ENCODE data around the gene IFI6.
"Not testable (repeated sequence)": the region's sequence is repeated elsewhere in the genome, so short reads cannot be mapped to it uniquely, and the experiment has no call there.

IFI6 gene

GRCh38 chr1:27633298-27633610, 38.7 kb downstream of the IFI6 start:
- DNase-seq (ENCODE audit: low read depth): no peak
- no peak for TF ChIP-seq CTCF (conservative IDR thresholded peaks at IDR 0.05; ENCODE audit: low read length)
- H3K4me3 ChIP-seq (ENCODE audit: low read length): no peak overlapping the region

- H3K4me3 ChIP-seq (ENCODE audit: low read length): no peak overlapping the region
- no peak for DNase-seq (ENCODE audit: low read depth)
- no peak for TF ChIP-seq CTCF (conservative IDR thresholded peaks at IDR 0.05; ENCODE audit: low read length)
Measured at GRCh38 chr1:27632387-27633297, 39.4 kb downstream of the IFI6 start.

- TF ChIP-seq CTCF (conservative IDR thresholded peaks at IDR 0.05; ENCODE audit: low read length): no peak
- DNase-seq (ENCODE audit: low read depth): no peak
- no peak overlapping the region for H3K4me3 ChIP-seq (ENCODE audit: low read length)
Measured at GRCh38 chr1:27630859-27631491, 41.0 kb downstream of the IFI6 start.

- no peak for TF ChIP-seq CTCF (conservative IDR thresholded peaks at IDR 0.05; ENCODE audit: low read length)
Measured at GRCh38 chr1:27628712-27629111, 43.3 kb downstream of the IFI6 start.

GRCh38 chr1:27627733-27628132, 44.3 kb downstream of the IFI6 start:
- H3K4me3 ChIP-seq (ENCODE audit: low read length); DNase-seq (ENCODE audit: low read depth): not testable (repeated sequence)

More at GRCh38 chr1:27628712-27629111, 43.3 kb downstream of the IFI6 start:
- DNase-seq (ENCODE audit: low read depth): no peak
- no peak overlapping the region for H3K4me3 ChIP-seq (ENCODE audit: low read length)

GRCh38 chr1:27627061-27627460, 44.9 kb downstream of the IFI6 start:
- no peak for DNase-seq (ENCODE audit: low read depth)
- TF ChIP-seq CTCF (conservative IDR thresholded peaks at IDR 0.05; ENCODE audit: low read length): no peak
- no peak overlapping the region for H3K4me3 ChIP-seq (ENCODE audit: low read length)

GRCh38 chr1:27626031-27626935, 45.7 kb downstream of the IFI6 start:
- no peak overlapping the region for H3K4me3 ChIP-seq (ENCODE audit: low read length)
- TF ChIP-seq CTCF (conservative IDR thresholded peaks at IDR 0.05; ENCODE audit: low read length): no peak
- DNase-seq (ENCODE audit: low read depth): no peak
